Spinal cord (tissue), 10 donors: Measurements from ENCODE around the gene LHX4. TPM values are rescaled to one million over a fixed set of nuclear protein-coding genes. Genes with fewer than 3 reads are reported as not detected.
A peak's percentile ranks its signal among the peaks of the same experiment; 100 is the strongest.

Experiments used
- DNase-seq, 6 donors: peaks; one replicate each; pipeline versions ENCODE4 v3.0.0 to v3.0.0-alpha.2; 2013 to 2015; ENCODE audit warnings: low spot score in 6 of 6, low read depth in 4 of 6
- H3K27ac ChIP-seq: one replicate; pipeline ENCODE4 v1.5.1; 2013; ENCODE audit warnings: low read depth, low read length, control low read depth
- H3K27me3 ChIP-seq: one replicate; pipeline ENCODE4 v1.6.1; 2013; ENCODE audit warnings: low read length; ENCODE audit not compliant: control insufficient read depth, insufficient read depth
- H3K36me3 ChIP-seq: one replicate; pipeline ENCODE4 v1.6.1; 2013; ENCODE audit warnings: low read length; ENCODE audit not compliant: control insufficient read depth, insufficient read depth
- H3K4me1 ChIP-seq: one replicate; pipeline ENCODE4 v1.6.1; 2013; ENCODE audit warnings: low read length; ENCODE audit not compliant: control insufficient read depth, insufficient read depth
- H3K4me3 ChIP-seq: one replicate; pipeline ENCODE4 v1.5.1; 2013; ENCODE audit warnings: low read depth, low read length, control low read depth
- H3K9me3 ChIP-seq: one replicate; pipeline ENCODE4 v1.6.1; 2013; ENCODE audit warnings: low read length; ENCODE audit not compliant: control insufficient read depth, insufficient read depth
- WGBS: methylation state at CpG from one replicate; pipeline ENCODE4 v1.1.5; 2013; ENCODE audit warnings: missing lambda C conversion rate; ENCODE audit not compliant: insufficient coverage; 5-methylcytosine and 5-hydroxymethylcytosine counted together
- polyA plus RNA-seq, 2 donors: library from polyadenylated mRNA; unstranded; fragments of 120-200 nt; gene quantifications; one replicate each; pipeline ENCODE4 v1.2.1, GENCODE V29; 2013; ENCODE audit not compliant: insufficient read length in 2 of 2
- total RNA-seq, 2 donors: library from RNA; depleted of rRNA in 1 of 2; stranded (reverse); fragments of 120-200 nt in 1 of 2; fragments of >200 nt in 1 of 2; gene quantifications; one replicate each; pipeline versions ENCODE4 v1.2.3 to v1.2.4, GENCODE V29; 2013 to 2014
- donor health status: healthy.

Gene LHX4
- total and polyA plus RNA-seq, 4 donors = 0.39 to 4.4 (median 2.5) TPM

DNA sequence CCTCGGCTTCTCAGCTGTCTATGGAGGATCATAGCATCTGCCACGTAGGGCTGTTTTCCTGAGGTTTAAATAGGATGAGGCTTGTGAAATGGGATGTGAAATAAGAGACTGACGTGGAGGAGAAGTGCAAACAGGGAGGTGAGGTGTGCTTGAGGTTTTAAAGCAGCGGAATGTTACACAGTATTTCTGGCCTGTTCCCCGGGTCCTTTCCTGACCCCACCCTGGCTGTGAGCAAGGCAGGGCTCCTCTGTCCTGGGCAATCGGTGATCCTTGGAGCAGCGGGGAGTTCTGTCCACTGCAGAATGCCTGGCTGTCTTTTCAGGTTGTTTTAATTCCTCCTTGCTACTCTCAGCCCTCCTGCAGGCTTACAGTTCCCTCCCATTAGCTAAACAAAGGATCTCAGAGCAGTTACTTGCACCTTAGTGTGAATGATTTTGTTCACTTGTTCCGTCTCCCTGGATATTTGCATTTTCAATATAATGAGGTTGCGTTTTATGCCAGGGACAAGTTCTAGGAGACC, 38.6 kb downstream of the LHX4 start:
- H3K27me3 ChIP-seq = no peaks in the 10 kb centered on the region
- peak in 1 of 6 donors; percentile 67 for DNase-seq
- no peak overlapping the region for H3K4me3 ChIP-seq
- H3K36me3 ChIP-seq = peaks cover 17% of the 10 kb centered on the region
- no peaks in the 10 kb centered on the region for H3K9me3 ChIP-seq
- WGBS = 26% methylated on average over 7 of the region's 9 CpGs
- no peak overlapping the region for H3K27ac ChIP-seq
- H3K4me1 ChIP-seq = peaks cover 26% of the 10 kb centered on the region

DNA sequence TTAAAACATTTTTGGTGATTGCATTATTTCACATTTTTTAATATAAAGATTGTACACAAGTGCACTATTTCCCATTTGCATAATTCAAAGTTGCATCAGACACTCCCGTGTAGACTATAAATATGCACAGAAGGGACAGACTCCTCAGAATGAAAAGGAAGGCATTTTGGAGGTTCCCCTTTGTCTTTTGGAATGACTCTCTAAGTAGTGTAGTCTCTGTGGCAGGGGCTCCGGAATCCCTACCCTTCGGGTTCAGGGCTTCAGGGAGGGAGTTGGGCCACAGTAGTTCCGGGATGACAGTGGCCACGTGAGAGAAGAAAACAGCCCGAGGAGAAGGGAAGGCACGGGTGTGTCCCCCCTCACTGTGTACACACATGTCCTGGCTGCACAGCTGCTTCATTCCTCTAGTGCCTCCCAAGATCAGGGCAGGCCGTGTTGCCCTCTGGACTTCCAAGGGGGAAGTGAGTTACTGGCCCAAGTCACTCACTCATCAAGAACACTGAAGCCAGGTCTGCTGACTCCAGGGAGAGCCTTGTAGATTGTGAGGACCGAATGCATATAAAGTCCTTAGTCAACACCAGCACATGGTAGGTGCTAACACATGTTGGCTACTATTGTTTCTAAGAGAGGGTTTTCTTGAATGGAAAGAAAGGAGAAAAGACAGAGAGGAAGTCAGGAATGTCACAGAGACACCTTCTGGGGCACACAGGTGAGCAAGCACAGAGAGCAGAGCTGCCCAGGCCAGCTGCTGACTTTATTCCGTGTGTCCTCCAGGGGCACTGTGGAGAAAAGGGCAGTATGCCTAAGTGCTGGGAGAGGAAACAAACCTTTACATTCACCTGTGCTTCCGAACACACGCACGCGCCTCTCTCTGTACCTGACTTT, 39.8 kb downstream of the LHX4 start:
- no peaks in the 10 kb centered on the region for H3K27me3 ChIP-seq
- no peaks in the 10 kb centered on the region for H3K9me3 ChIP-seq
- H3K4me1 ChIP-seq = peaks cover 26% of the 10 kb centered on the region
- WGBS = 73% methylated on average over 12 of the region's 14 CpGs
- no peak for DNase-seq
- no peak overlapping the region for H3K27ac ChIP-seq
- no peak overlapping the region for H3K4me3 ChIP-seq
- peaks cover 24% of the 10 kb centered on the region for H3K36me3 ChIP-seq

DNA sequence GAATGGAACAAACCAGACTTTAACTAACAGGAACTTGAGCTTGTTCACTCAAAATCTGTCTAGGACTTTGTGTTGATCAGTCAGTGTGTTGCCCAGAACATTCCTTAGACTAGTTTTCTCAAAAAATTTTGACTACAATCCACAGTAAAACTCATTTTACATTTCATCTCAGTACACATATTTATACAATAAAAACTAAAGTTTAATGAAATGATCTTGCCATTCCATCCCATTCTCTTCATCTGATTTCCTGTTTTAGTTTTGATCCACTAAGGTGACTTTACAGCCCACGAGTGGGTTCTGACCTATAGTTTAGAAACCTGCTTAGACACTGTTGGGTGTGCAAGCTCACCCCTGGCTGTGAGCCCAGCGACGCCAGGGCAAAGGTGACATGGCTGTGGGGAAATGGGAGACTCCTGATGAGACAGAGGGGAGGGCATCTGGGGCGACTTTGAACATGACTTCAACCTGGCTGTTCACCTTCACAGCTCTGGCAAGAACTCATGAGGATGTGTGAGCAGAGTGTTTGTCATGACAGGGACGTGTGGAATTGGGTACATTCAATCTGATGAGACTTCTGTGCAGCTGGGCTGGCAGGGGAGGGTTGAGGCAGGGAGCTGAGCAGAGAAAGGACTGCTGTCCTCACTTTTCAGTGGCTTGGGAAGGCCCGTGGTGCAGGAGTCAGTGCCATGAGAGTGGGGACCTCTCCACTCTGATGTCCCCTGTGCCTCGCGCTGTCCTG, 40.6 kb downstream of the LHX4 start:
- Histone ChIP-seq H3K27ac (no peak overlapping the region), H3K9me3 (no peaks in the 10 kb centered on the region), H3K27me3 (no peaks in the 10 kb centered on the region), H3K4me3 (no peak overlapping the region), H3K4me1 (peaks cover 23% of the 10 kb centered on the region), H3K36me3 (peaks cover 24% of the 10 kb centered on the region)
- WGBS = 80% methylated on average over 8 of the region's 8 CpGs
- no peak for DNase-seq

DNA sequence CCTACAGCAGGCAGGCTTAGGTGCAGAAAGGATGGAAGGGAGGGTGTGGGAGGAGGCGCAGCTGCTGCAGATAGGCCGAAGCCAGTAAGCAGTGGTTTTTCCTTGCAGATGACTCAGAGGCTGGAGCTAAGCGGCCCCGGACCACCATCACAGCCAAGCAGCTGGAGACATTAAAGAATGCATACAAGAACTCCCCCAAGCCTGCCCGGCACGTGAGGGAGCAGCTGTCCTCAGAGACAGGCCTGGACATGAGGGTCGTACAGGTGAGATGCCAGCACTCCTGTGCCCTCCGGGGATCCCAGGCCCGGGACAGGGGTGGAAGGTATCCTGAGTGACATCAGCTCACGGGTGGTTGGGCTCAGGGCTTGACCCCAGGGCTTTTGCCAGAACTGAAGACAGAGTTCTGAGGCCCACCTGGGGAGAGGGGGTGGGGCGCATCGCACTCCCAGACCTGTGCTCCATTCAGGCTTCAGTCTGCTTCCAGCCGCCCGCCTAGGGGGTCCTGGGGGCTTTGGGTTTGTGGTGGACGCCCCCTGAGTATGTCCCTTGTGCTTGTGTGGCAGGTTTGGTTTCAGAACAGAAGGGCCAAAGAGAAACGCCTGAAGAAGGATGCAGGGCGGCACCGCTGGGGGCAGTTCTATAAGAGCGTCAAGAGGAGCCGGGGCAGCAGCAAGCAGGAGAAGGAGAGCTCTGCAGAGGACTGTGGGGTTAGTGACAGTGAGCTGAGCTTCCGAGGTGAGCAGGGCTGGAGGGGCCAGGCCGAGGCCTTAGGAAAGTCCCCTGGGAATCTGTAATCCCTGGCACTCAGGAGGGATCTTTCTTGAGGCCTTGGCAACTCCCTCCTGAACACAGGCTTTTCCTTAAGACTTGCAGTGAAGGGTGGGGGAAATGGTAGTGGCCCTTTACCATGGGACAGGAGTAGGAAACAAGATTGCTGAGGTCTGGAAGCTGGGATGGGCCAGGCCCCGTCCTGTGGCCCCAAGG, 41.5 kb downstream of the LHX4 start:
- H3K27ac ChIP-seq = no peak overlapping the region
- WGBS = 71% methylated on average over 23 of the region's 23 CpGs

DNA sequence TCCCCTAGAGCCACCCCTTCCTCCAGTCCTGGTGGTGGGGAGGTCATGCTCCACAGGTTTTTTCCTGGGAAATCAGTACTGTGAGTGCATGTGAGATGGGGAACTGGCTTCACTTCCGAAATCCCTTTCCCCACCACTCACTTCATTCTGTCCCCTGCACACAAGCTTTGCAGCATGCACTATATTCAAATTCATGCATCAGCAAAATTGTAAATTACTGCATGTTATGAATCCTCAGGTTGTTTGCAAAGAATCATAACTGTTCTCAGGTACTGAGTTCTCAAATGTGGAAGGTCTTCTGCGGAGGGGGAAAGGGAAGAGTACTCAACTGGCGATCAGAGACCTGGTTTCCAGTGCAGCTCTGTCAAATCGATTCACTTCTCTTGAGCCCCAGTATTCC, 42.3 kb downstream of the LHX4 start:
- DNase-seq = no peak
- H3K4me3 ChIP-seq = no peak overlapping the region
- H3K36me3 ChIP-seq = peaks cover 24% of the 10 kb centered on the region
- 100% methylated on average over 1 of the region's 4 CpGs for WGBS
- no peak overlapping the region for H3K27ac ChIP-seq
- H3K9me3 ChIP-seq = no peaks in the 10 kb centered on the region
- H3K4me1 ChIP-seq = peaks cover 10% of the 10 kb centered on the region
- no peaks in the 10 kb centered on the region for H3K27me3 ChIP-seq

More for the DNA sequence above, 41.5 kb downstream of the LHX4 start:
- peaks cover 17% of the 10 kb centered on the region for H3K4me1 ChIP-seq
- H3K4me3 ChIP-seq = no peak overlapping the region
- H3K36me3 ChIP-seq = peaks cover 24% of the 10 kb centered on the region
- no peaks in the 10 kb centered on the region for H3K9me3 ChIP-seq
- DNase-seq = no peak
- H3K27me3 ChIP-seq = no peaks in the 10 kb centered on the region

DNA sequence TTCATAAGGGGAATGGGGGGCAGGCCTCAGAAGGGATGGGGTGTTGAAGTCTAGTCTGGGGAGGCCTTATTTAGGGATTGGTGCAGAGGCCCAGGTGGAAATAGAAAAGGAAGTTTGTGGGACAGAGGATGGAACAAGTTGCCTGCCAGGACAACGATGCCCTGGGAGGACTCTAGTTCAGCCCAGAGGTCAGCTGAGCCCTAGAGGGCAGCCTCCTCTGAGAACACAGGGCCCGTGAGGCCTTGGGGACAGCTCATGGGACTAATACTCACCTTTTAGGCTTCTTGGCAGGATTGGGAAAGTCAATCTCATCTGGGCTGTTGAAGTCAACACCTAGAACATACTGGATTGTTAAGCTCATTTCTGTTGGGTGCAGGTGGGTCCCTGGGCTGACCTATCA, 43.0 kb downstream of the LHX4 start:
- 100% methylated on average over 1 of the region's 2 CpGs for WGBS
- Histone ChIP-seq H3K4me3 (no peak overlapping the region), H3K4me1 (peaks cover 7% of the 10 kb centered on the region), H3K9me3 (no peaks in the 10 kb centered on the region), H3K36me3 (peaks cover 24% of the 10 kb centered on the region), H3K27ac (no peak overlapping the region), H3K27me3 (no peaks in the 10 kb centered on the region)
- no peak for DNase-seq

DNA sequence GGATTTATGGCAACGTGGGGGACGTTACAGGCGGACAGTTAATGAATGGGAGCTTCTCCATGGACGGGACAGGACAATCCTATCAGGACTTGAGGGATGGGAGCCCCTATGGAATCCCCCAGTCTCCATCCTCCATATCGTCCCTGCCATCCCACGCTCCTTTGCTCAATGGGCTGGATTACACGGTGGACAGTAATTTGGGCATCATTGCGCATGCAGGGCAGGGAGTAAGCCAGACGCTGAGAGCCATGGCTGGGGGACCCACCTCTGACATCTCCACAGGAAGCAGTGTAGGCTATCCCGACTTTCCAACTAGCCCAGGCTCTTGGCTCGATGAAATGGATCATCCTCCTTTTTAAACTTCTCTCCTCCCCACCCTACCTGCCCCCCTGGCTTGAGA, 44.2 kb downstream of the LHX4 start:
- DNase-seq = no peak

DNA sequence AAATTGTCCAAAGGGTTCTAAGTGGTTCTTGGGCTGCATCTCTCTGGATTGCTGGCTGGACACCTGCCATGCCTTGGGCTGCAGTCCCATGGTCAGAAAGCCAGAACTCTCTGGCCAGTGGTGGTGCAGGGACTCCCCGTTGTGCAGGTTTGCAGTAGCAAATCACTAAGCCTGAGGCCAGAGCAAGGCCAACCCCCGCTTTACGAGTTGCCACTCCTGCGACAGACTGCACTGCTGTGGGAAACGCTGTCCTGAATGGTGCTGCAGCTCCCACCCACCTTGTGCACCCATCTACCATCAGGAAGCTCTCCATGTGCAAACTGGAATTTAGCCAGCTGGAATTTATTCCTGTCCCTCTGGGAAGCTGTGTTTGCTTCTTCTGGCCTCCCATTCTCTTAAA, 45.7 kb downstream of the LHX4 start:
- H3K4me3 ChIP-seq = no peak overlapping the region
- H3K9me3 ChIP-seq = no peaks in the 10 kb centered on the region
- H3K27me3 ChIP-seq = no peaks in the 10 kb centered on the region
- peaks cover 3% of the 10 kb centered on the region for H3K4me1 ChIP-seq
- H3K27ac ChIP-seq = no peak overlapping the region
- no peak for DNase-seq
- 92% methylated on average over 4 of the region's 5 CpGs for WGBS
- H3K36me3 ChIP-seq = peaks cover 24% of the 10 kb centered on the region

More for the DNA sequence above, 44.2 kb downstream of the LHX4 start:
- WGBS = 93% methylated on average over 11 of the region's 11 CpGs
- Histone ChIP-seq H3K27ac (no peak overlapping the region), H3K9me3 (no peaks in the 10 kb centered on the region), H3K36me3 (peaks cover 24% of the 10 kb centered on the region), H3K4me1 (peaks cover 3% of the 10 kb centered on the region), H3K27me3 (no peaks in the 10 kb centered on the region), H3K4me3 (no peak overlapping the region)
